Activated B cell treated with CpG ODN at 0.5 μM for 24 hours (primary cell): ENCODE data around the gene PEAK3. TPM values are rescaled to one million over a fixed set of nuclear protein-coding genes. Genes with fewer than 3 reads are reported as not detected.

Experiments
- ATAC-seq: fragments of 200-7000 bp; cut with Tn5 transposase; one replicate; pipeline ENCODE4 v1.10.0; 2021; ENCODE audit warnings: low read depth, mild to moderate bottlenecking, moderate library complexity
- CTCF ChIA-PET: fragments of 350-600 bp; sonication (Branson Sonifier 250); formaldehyde crosslinking; loops from one replicate; lab custom pipeline; 2021; ENCODE audit warnings: antibody characterized with exemption; lab: Charles Lee
- POLR2A ChIA-PET: fragments of 350-600 bp; sonication (Branson Sonifier 250); formaldehyde crosslinking; loops from one replicate; lab custom pipeline; 2021; ENCODE audit warnings: antibody characterized with exemption; lab: Charles Lee
- DNase-seq: peaks from one replicate; pipeline ENCODE4 v3.0.0; 2022
- H3K27ac Mint-ChIP-seq: one replicate; pipeline ENCODE4 v1.8.0; 2020; ENCODE audit warnings: mixed read lengths
- H3K27me3 Mint-ChIP-seq: one replicate; pipeline ENCODE4 v1.8.0; 2021; ENCODE audit warnings: mixed read lengths
- H3K36me3 Mint-ChIP-seq: one replicate; pipeline ENCODE4 v1.8.0; 2021; ENCODE audit warnings: low read depth, mixed read lengths
- H3K4me1 Mint-ChIP-seq: one replicate; pipeline ENCODE4 v1.8.0; 2021; ENCODE audit warnings: mixed read lengths
- H3K4me3 Mint-ChIP-seq: one replicate; pipeline ENCODE4 v1.8.0; 2020; ENCODE audit warnings: mild to moderate bottlenecking, mixed read lengths
- H3K9me3 Mint-ChIP-seq: one replicate; pipeline ENCODE4 v1.8.0; 2020; ENCODE audit warnings: mixed read lengths
- CTCF ChIP-seq: fragments of 200-600 bp; IDR thresholded peaks from one replicate; pipeline ENCODE4 v1.8.0; 2022; ENCODE audit warnings: antibody characterized with exemption, mild to moderate bottlenecking
- intact Hi-C: fragments of 100-400 bp; cut with micrococcal nuclease; formaldehyde crosslinking; loops from one replicate; pipeline ENCODE4 v1.15.1; 2024
- total RNA-seq: library from RNA; stranded (reverse); gene quantifications from 2 replicates; pipeline ENCODE4 v1.2.3, GENCODE V29; 2022

PEAK3 gene
- total RNA-seq, 1 donor from 2014 or later: 0.09 TPM

GRCh38 chr19:2245273-2245672 lies 36.7 kb downstream of the PEAK3 start:
- Mint-ChIP-seq H3K9me3 (no peaks in the 10 kb centered on the region), H3K27ac (no peak overlapping the region), H3K4me1 (peaks cover 26% of the 10 kb centered on the region), H3K4me3 (no peak overlapping the region), H3K36me3 (peaks cover 65% of the 10 kb centered on the region), H3K27me3 (peaks cover 2% of the 10 kb centered on the region)
- no peak for DNase-seq
- no peak for ATAC-seq
- POLR2A ChIA-PET: interaction anchor here (0.7 kb wide), 2 partner anchors 13 to 20 kb away, joined by 3 to 5 read pairs; no protein-coding TSS in a partner anchor
- intact Hi-C loops: no loop called here
- no peak for TF ChIP-seq CTCF
- CTCF ChIA-PET: no interaction called here

GRCh38 chr19:2244486-2244885 lies 37.5 kb downstream of the PEAK3 start:
- TF ChIP-seq CTCF: no peak

GRCh38 chr19:2244125-2244411 lies 37.9 kb downstream of the PEAK3 start:
- DNase-seq (no peak), ATAC-seq (no peak)
- Mint-ChIP-seq H3K4me3 (no peak overlapping the region), H3K27me3 (no peaks in the 10 kb centered on the region), H3K36me3 (peaks cover 71% of the 10 kb centered on the region), H3K9me3 (no peaks in the 10 kb centered on the region), H3K4me1 (peaks cover 35% of the 10 kb centered on the region), H3K27ac (no peak overlapping the region)
- ChIA-PET POLR2A (no interaction called here), CTCF (no interaction called here)
- TF ChIP-seq CTCF: no peak
- intact Hi-C loops: no loop called here

More at GRCh38 chr19:2244486-2244885, 37.5 kb downstream of the PEAK3 start:
- DNase-seq: no peak
- H3K36me3 Mint-ChIP-seq: peaks cover 69% of the 10 kb centered on the region
- peaks cover 31% of the 10 kb centered on the region for H3K4me1 Mint-ChIP-seq
- H3K9me3 Mint-ChIP-seq: no peaks in the 10 kb centered on the region
- ChIA-PET POLR2A (no interaction called here), CTCF (no interaction called here)
- ATAC-seq: no peak
- intact Hi-C loops: no loop called here
- H3K4me3 Mint-ChIP-seq: no peak overlapping the region
- H3K27ac Mint-ChIP-seq: no peak overlapping the region
- H3K27me3 Mint-ChIP-seq: no peaks in the 10 kb centered on the region

DNA sequence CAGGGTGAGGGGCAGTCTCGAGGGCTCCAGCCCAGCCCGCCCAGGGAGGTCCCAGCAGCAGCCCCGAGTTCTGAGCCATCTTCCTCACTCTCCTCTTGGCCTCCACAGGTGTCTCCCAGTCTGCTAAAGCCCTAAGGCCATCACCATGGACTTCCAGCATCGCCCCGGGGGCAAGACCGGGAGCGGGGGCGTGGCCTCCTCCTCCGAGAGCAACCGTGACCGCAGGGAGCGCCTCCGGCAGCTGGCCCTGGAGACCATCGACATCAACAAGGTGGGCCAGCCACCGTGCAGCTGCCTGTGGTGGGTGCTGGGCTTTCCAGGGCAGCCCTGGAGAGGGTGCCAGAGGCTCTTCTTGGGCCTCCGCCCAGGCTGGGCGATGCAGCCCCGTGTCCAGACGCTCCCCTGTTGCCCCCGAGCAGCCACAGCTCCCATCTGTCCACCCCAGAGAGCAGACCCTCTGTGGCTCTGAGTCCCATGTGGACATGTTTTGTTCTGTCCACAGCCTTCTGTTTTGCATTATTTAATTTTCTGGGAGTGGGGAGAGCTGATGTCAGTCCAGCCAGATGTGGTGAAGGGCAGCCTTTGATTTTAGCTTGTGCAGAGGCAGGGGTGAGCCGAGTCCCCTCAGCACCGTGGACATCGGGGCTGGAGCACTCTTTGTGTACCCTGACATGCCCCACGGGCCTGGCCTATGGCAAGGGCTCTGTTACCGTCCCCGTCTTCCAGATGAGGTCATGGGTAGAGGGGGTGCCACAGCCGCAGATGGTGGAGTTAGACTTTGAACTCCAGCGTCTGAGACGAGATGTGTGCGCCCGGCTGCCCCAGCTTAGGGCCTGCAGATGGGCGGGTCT lies 38.5 kb downstream of the PEAK3 start:
- no peak for TF ChIP-seq CTCF
- ATAC-seq: no peak
- intact Hi-C loops: no loop called here
- H3K9me3 Mint-ChIP-seq: no peaks in the 10 kb centered on the region
- peaks cover 41% of the 10 kb centered on the region for H3K4me1 Mint-ChIP-seq
- DNase-seq: no peak
- peaks cover 68% of the 10 kb centered on the region for H3K36me3 Mint-ChIP-seq
- no peaks in the 10 kb centered on the region for H3K27me3 Mint-ChIP-seq
- ChIA-PET POLR2A (no interaction called here), CTCF (no interaction called here)
- no peak overlapping the region for H3K4me3 Mint-ChIP-seq
- H3K27ac Mint-ChIP-seq: no peak overlapping the region

DNA sequence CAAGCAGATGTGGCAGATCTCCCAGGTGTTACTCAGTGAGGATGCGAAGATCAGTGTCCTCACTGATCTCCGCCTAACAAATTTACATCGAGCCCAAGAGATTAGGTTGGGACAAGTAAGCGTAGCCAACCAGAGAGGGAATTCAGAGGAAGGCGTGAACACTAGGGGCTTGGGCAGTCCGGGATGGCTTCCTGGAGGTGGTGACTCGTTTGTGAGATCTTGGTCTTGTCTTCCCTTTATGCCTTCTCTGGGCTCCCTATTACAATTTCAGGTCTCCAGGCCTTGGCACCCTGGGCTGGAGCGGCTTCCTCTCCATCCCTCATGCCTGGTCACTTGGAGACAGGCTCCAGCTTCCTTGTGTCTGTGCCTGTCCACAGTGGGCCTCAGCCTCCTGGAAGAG lies 39.2 kb downstream of the PEAK3 start:
- H3K27ac Mint-ChIP-seq: no peak overlapping the region
- ATAC-seq (no peak), DNase-seq (no peak)
- H3K4me1 Mint-ChIP-seq: peaks cover 48% of the 10 kb centered on the region
- intact Hi-C loops: no loop called here
- H3K27me3 Mint-ChIP-seq: no peaks in the 10 kb centered on the region
- no peak overlapping the region for H3K4me3 Mint-ChIP-seq
- peaks cover 69% of the 10 kb centered on the region for H3K36me3 Mint-ChIP-seq
- no peak for TF ChIP-seq CTCF
- CTCF ChIA-PET: no interaction called here
- POLR2A ChIA-PET: interaction anchor here (9.7 kb wide), 1 partner anchor 29 kb away, joined by 103 read pairs; no protein-coding TSS in a partner anchor
- no peaks in the 10 kb centered on the region for H3K9me3 Mint-ChIP-seq
